K562 (cell line): ENCODE data around the gene AGPAT1. TPM values are rescaled to one million over a fixed set of nuclear protein-coding genes. Genes with fewer than 3 reads are reported as not detected.

Experiments
- ATAC-seq: fragments of 200-7000 bp; cut with Tn5 transposase; 3 replicates; pipeline ENCODE4 v1.9.1; 2020; ENCODE audit warnings: moderate library complexity
- BruUV-seq: library from RNA; stranded (reverse); fragments of 400-500 nt; replicated peaks from 2 replicates; lab custom pipeline; 2021; lab: Mats Ljungman, UMichigan
- CTCF ChIA-PET: fragments of 300-600 bp; formaldehyde crosslinking; extraction: SDS; loops from one replicate; lab custom pipeline; 2021; ENCODE audit warnings: low intra/inter-chr PET ratio; lab: Yijun Ruan, JAX
- POLR2A ChIA-PET: fragments of 300-600, 350-650 bp; sonication (Branson Sonifier 250); formaldehyde crosslinking; extraction: SDS; loops from one replicate; lab custom pipeline; 2021; ENCODE audit warnings: antibody characterized with exemption, inconsistent platforms; lab: Yijun Ruan, JAX
- DNase-seq, 4 experiments: peaks; one replicate each; pipeline versions ENCODE4 v3.0.0 to v3.0.0-alpha.2; 2011 to 2018; ENCODE audit warnings: low spot score in 3 of 4, mixed read lengths in 3 of 4; ENCODE audit errors: extremely low read depth in 1 of 4
- FAIRE-seq: peaks from 2 replicates; lab custom pipeline; 2011; peaks lifted over from hg19 to GRCh38; lab: Jason Lieb, UNC
- H2AFZ ChIP-seq: 2 replicates; pipeline ENCODE4 v1.6.0; 2011; ENCODE audit warnings: low read depth, low read length, control low read depth, inconsistent platforms
- H3K27ac ChIP-seq: fragments of 200-600 bp; 3 replicates; pipeline ENCODE4 v1.8.0; 2011; ENCODE audit warnings: low read depth, mild to moderate bottlenecking, control low read depth, inconsistent platforms, low read length, moderate library complexity, mixed read lengths; ENCODE audit errors: extremely low read depth
- H3K27me3 ChIP-seq, 2 experiments: fragments of 300-600 bp in 1 of 2; 2 replicates in 1 of 2; 3 replicates in 1 of 2; pipeline versions ENCODE4 v1.6.0 to v1.8.0; 2011; ENCODE audit warnings: inconsistent platforms in 2 of 2, low read length in 2 of 2, mild to moderate bottlenecking in 1 of 2, mixed read lengths in 1 of 2, moderate library complexity in 1 of 2; ENCODE audit not compliant: control insufficient read depth in 2 of 2, insufficient read depth in 2 of 2
- H3K36me3 ChIP-seq: fragments of 300-600 bp; 3 replicates; pipeline ENCODE4 v1.8.0; 2011; ENCODE audit warnings: mild to moderate bottlenecking, low read length, inconsistent platforms; ENCODE audit not compliant: control insufficient read depth, insufficient read depth
- H3K4me1 ChIP-seq, 2 experiments: fragments of 200-600 bp in 1 of 2; replicated peaks in 1 of 2; 2 replicates in 1 of 2; 3 replicates in 1 of 2; pipeline versions ENCODE4 v1.5.1 to v1.8.0; 2011; ENCODE audit warnings: inconsistent platforms in 2 of 2, low read length in 2 of 2, mild to moderate bottlenecking in 1 of 2, mixed read lengths in 1 of 2, moderate library complexity in 1 of 2; ENCODE audit not compliant: control insufficient read depth in 2 of 2, insufficient read depth in 2 of 2
- H3K4me2 ChIP-seq: 2 replicates; pipeline ENCODE4 v1.6.1; 2011; ENCODE audit warnings: low read length, control low read depth, inconsistent platforms, mixed read lengths; ENCODE audit not compliant: insufficient read depth
- H3K4me3 ChIP-seq: fragments of 200-600 bp; sonication (generic), shearing (Covaris generic); 2 replicates; pipeline ENCODE4 v1.5.1; 2016; ENCODE audit warnings: control low read depth, inconsistent platforms
- H3K79me2 ChIP-seq: fragments of 200-600 bp; 3 replicates; pipeline ENCODE4 v1.8.0; 2011; ENCODE audit warnings: low read length, inconsistent platforms; ENCODE audit not compliant: control insufficient read depth, insufficient read depth
- H3K9ac ChIP-seq, 2 experiments: 2 replicates each; pipeline versions ENCODE4 v1.6.0 to v1.6.1; 2011; ENCODE audit warnings: low read depth in 2 of 2, low read length in 2 of 2, control low read depth in 1 of 2, inconsistent platforms in 1 of 2, mild to moderate bottlenecking in 1 of 2, mixed read lengths in 1 of 2; ENCODE audit not compliant: insufficient read depth in 1 of 2
- H3K9me1 ChIP-seq: one replicate; pipeline ENCODE4 v1.6.0; 2011; ENCODE audit warnings: inconsistent platforms, mild to moderate bottlenecking, low read length, moderate library complexity; ENCODE audit not compliant: control insufficient read depth, insufficient read depth
- H3K9me3 ChIP-seq: replicated peaks from 2 replicates; pipeline ENCODE4 v1.5.1; 2011; ENCODE audit warnings: low read depth, low read length, inconsistent platforms; ENCODE audit not compliant: control insufficient read depth, insufficient read depth
- H4K20me1 ChIP-seq: replicated peaks from 2 replicates; pipeline ENCODE4 v1.6.1; 2011; ENCODE audit warnings: low read length, inconsistent platforms, mixed read lengths; ENCODE audit not compliant: control insufficient read depth, insufficient read depth
- ARNT ChIP-seq, 2 experiments: fragments of 450-650 bp; IDR thresholded peaks; 2 replicates each; pipeline ENCODE4 v1.6.1; 2016; ENCODE audit warnings: mild to moderate bottlenecking in 1 of 2
- CBX2 ChIP-seq: fragments of 200-600 bp; sonication (generic); IDR thresholded peaks from one replicate; pipeline ENCODE4 v1.6.1; 2012; ENCODE audit warnings: mild to moderate bottlenecking, low read length, inconsistent platforms; ENCODE audit not compliant: insufficient read depth, poor library complexity, severe bottlenecking
- ERF ChIP-seq: fragments of 450-650 bp; formaldehyde crosslinking; IDR thresholded peaks from 2 replicates; pipeline ENCODE4 v1.4.0; 2020; ENCODE audit warnings: mild to moderate bottlenecking, mixed read lengths
- GABPA ChIP-seq: fragments of 200-800 bp; sonication (Bioruptor generic); conservative IDR thresholded peaks from 2 replicates; pipeline ENCODE4 v1.6.1; 2016; ENCODE audit warnings: low read depth, missing genetic modification characterization, missing compliant biosample characterization
- HNRNPH1 ChIP-seq: fragments of 200-400 bp; formaldehyde crosslinking; optimal IDR thresholded peaks from 2 replicates; pipeline ENCODE3; 2017; ENCODE audit warnings: low read depth, mild to moderate bottlenecking, low read length, moderate library complexity
- MAFG ChIP-seq: fragments of 450-650 bp; conservative IDR thresholded peaks from 2 replicates; pipeline ENCODE4 v1.6.1; 2016; ENCODE audit warnings: missing genetic modification characterization, missing compliant biosample characterization
- RBBP5 ChIP-seq: fragments of 200-600 bp; sonication (generic); IDR thresholded peaks from 2 replicates; pipeline ENCODE4 v1.6.1; 2012; ENCODE audit warnings: borderline replicate concordance, mild to moderate bottlenecking, low read length, control low read depth, inconsistent platforms; ENCODE audit not compliant: insufficient read depth, poor library complexity, severe bottlenecking
- RFX7 ChIP-seq: fragments of 250-450 bp; sonication (Bioruptor Pico); IDR thresholded peaks from 2 replicates; pipeline ENCODE4 v1.5.1; 2021; ENCODE audit warnings: mild to moderate bottlenecking
- SMARCB1 ChIP-seq: IDR thresholded peaks from 2 replicates; pipeline ENCODE4 v1.6.1; 2011; ENCODE audit warnings: improper control_type of control experiment, low read depth; ENCODE audit not compliant: insufficient read length
- STAT5B ChIP-seq: fragments of 250-450 bp; sonication (Bioruptor Pico); IDR thresholded peaks from 2 replicates; pipeline ENCODE4 v1.8.0; 2021; ENCODE audit warnings: mild to moderate bottlenecking, inconsistent platforms
- THAP7 ChIP-seq: fragments of 250-450 bp; sonication (Bioruptor Pico); IDR thresholded peaks from 2 replicates; pipeline ENCODE4 v1.5.0; 2021
- ZFP91 ChIP-seq: sonication (generic); formaldehyde crosslinking; IDR thresholded peaks from 2 replicates; pipeline ENCODE4 v1.8.0; 2022; ENCODE audit warnings: mild to moderate bottlenecking, missing genetic modification reagents
- ZNF431 ChIP-seq: sonication (generic); formaldehyde crosslinking; IDR thresholded peaks from 2 replicates; pipeline ENCODE4 v1.8.0; 2022; ENCODE audit warnings: mild to moderate bottlenecking, missing genetic modification reagents
- ZSCAN29 ChIP-seq: fragments of 450-650 bp; IDR thresholded peaks from 2 replicates; pipeline ENCODE4 v1.6.1; 2017
- WGBS: fragments of 100-300 bp; shearing (Covaris generic); methylation state at CpG from one replicate; pipeline ENCODE4 v1.1.6; 2016; ENCODE audit warnings: low coverage, mixed read lengths; ENCODE audit not compliant: insufficient coverage; ENCODE audit errors: missing lambda C conversion rate; 5-methylcytosine and 5-hydroxymethylcytosine counted together
- in situ Hi-C: fragments of 300-500 bp; cut with MboI; formaldehyde crosslinking; loops from 4 replicates; pipeline ENCODE4 v1.15.0; 2018; ENCODE audit warnings: inconsistent platforms, mixed read lengths
- intact Hi-C: fragments of 100-400 bp; cut with micrococcal nuclease; formaldehyde crosslinking; loops from 2 replicates; pipeline ENCODE4 v1.14.2; 2022
- polyA plus RNA-seq, 8 experiments: library from polyadenylated mRNA; depleted of rRNA in 4 of 8; stranded (reverse) in 5 of 8; unstranded in 3 of 8; fragments of >200 nt; fragmentation: Nextera tagmentation in 2 of 8; fragmentation: Illumina TruSeq in 1 of 8; extraction: Ambion mirVana in 2 of 8; extraction: Trizol in 1 of 8; gene quantifications; 2 replicates each; pipeline versions ENCODE4 v1.2.1 to v1.2.3, GENCODE V29; 2011 to 2014; ENCODE audit warnings: inconsistent platforms in 1 of 8, missing spikeins in 1 of 8
- total RNA-seq, 7 experiments: library from RNA; depleted of rRNA in 6 of 7; stranded (reverse); fragments of >200 nt in 6 of 7; fragmentation: Illumina TruSeq in 2 of 7; extraction: Trizol in 2 of 7; gene quantifications; 2 replicates each; pipeline versions ENCODE4 v1.2.1 to v1.2.3, GENCODE V29; 2011 to 2021; ENCODE audit warnings: low replicate concordance in 1 of 7
- TF ChIP-seq, protein P1 (sequence below), 2 experiments: fragments of 150-350 bp in 1 of 2; IDR thresholded peaks; 2 replicates each; pipeline ENCODE4 v1.6.1; 2012 to 2016; ENCODE audit warnings: low read depth in 2 of 2, low read length in 2 of 2, mild to moderate bottlenecking in 1 of 2, moderate library complexity in 1 of 2
- TF ChIP-seq, protein P2 (sequence below): fragments of 450-650 bp; IDR thresholded peaks from 2 replicates; pipeline ENCODE4 v1.6.1; 2018; ENCODE audit warnings: mild to moderate bottlenecking, low read depth; ENCODE audit not compliant: partially characterized antibody

AGPAT1 gene
- total and polyA plus RNA-seq, 9 of the 15 experiments (the other 6 are each of a cell fraction or from before 2014, with no cell fraction given) = 37.9 to 176 (median 69.4) TPM

DNA sequence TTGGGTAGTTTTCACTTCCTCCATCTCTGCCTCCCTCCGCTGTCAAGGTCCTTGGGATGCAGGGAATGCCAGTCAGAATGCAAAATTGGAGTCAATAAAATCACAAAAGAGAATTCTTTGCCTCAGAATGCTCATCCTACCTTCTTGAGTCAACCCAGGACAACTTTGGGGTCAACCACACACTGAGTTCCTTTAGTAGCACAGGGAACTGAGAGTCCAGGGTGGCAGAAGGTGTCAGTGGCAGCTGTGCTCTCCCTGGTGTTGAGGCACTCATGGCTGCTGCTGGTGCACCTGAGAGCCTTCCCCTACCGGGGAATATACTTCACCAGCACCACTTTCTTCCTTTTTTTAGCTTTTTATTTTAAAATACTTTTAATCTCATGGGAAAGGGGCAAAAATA, 48.8 kb upstream of the AGPAT1 start:
- CTCF ChIA-PET = no interaction called here
- intact Hi-C loops = no loop called here
- POLR2A ChIA-PET = interaction anchor here (0.6 kb wide), 1 partner anchor 429 kb away, joined by 3 read pairs; the partner anchor contains the start of gene VARS1
- no peak for TF ChIP-seq ARNT (IDR thresholded peaks at IDR 0.05)
- no peak for TF ChIP-seq ZFP91
- TF ChIP-seq HNRNPH1 = no peak
- TF ChIP-seq RBBP5 = no peak
- TF ChIP-seq, protein P1, sequence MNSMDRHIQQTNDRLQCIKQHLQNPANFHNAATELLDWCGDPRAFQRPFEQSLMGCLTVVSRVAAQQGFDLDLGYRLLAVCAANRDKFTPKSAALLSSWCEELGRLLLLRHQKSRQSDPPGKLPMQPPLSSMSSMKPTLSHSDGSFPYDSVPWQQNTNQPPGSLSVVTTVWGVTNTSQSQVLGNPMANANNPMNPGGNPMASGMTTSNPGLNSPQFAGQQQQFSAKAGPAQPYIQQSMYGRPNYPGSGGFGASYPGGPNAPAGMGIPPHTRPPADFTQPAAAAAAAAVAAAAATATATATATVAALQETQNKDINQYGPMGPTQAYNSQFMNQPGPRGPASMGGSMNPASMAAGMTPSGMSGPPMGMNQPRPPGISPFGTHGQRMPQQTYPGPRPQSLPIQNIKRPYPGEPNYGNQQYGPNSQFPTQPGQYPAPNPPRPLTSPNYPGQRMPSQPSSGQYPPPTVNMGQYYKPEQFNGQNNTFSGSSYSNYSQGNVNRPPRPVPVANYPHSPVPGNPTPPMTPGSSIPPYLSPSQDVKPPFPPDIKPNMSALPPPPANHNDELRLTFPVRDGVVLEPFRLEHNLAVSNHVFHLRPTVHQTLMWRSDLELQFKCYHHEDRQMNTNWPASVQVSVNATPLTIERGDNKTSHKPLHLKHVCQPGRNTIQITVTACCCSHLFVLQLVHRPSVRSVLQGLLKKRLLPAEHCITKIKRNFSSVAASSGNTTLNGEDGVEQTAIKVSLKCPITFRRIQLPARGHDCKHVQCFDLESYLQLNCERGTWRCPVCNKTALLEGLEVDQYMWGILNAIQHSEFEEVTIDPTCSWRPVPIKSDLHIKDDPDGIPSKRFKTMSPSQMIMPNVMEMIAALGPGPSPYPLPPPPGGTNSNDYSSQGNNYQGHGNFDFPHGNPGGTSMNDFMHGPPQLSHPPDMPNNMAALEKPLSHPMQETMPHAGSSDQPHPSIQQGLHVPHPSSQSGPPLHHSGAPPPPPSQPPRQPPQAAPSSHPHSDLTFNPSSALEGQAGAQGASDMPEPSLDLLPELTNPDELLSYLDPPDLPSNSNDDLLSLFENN (IDR thresholded peaks at IDR 0.05; ENCODE audit: low read depth in 2 of 2, low read length in 2 of 2) = no peak
- no peak for TF ChIP-seq THAP7 (CRISPR knock-in tag)
- TF ChIP-seq, protein P2, sequence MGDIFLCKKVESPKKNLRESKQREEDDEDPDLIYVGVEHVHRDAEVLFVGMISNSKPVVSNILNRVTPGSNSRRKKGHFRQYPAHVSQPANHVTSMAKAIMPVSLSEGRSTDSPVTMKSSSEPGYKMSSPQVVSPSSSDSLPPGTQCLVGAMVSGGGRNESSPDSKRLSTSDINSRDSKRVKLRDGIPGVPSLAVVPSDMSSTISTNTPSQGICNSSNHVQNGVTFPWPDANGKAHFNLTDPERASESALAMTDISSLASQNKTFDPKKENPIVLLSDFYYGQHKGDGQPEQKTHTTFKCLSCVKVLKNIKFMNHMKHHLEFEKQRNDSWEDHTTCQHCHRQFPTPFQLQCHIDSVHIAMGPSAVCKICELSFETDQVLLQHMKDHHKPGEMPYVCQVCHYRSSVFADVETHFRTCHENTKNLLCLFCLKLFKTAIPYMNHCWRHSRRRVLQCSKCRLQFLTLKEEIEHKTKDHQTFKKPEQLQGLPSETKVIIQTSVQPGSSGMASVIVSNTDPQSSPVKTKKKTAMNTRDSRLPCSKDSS = no peak
- TF ChIP-seq ERF (CRISPR knock-in tag) = no peak
- TF ChIP-seq SMARCB1 = no peak
- no peak for TF ChIP-seq GABPA (tag)
- no peak for TF ChIP-seq STAT5B (CRISPR knock-in tag)
- TF ChIP-seq CBX2 = no peak
- TF ChIP-seq MAFG (tag) = no peak
- no peak for TF ChIP-seq ZNF431
- TF ChIP-seq RFX7 = no peak
- TF ChIP-seq ZSCAN29 = no peak

More for the DNA sequence above, 48.8 kb upstream of the AGPAT1 start:
- Histone ChIP-seq H3K79me2 (no peaks in the 10 kb centered on the region), H4K20me1 (no peaks in the 10 kb centered on the region; the same call in none of the 2 replicates), H3K36me3 (no peaks in the 10 kb centered on the region), H3K4me3 (no peak overlapping the region), H3K4me2 (no peak overlapping the region), H3K27me3 (peaks cover 25 to 50% of the 10 kb centered on the region in 2 experiments; a peak in 4 of 5 replicates), H3K4me1 (peaks cover 0 to 4% of the 10 kb centered on the region in 2 experiments; a peak in 3 of 5 replicates), H2AFZ (no peak overlapping the region), H3K27ac (no peak overlapping the region), H3K9ac (no peak overlapping the region), H3K9me3 (no peaks in the 10 kb centered on the region), H3K9me1 (no peaks in the 10 kb centered on the region)
- in situ Hi-C loops = no loop called here
- WGBS = 6% methylated on average over 2 of the region's 2 CpGs
- no peak for ATAC-seq
- no peak for FAIRE-seq
- no TSS peak for BruUV-seq
- no peak for DNase-seq
